Inflammatory macrophage (primary cell): Measurements from ENCODE around the gene LPCAT3.

ENCODE experiments used
- DNase-seq, 2 donors: peaks; one replicate each; pipeline ENCODE4 v3.0.0-alpha.2; 2020 to 2022

LPCAT3 gene

GRCh38 chr12:6936194-6936635 lies 82.1 kb downstream of the LPCAT3 start:
- DNase-seq: peak; percentile 55 to 75

- DNase-seq: peak; percentile 69 to 81
Observed at GRCh38 chr12:6935371-6936193, 82.7 kb downstream of the LPCAT3 start.

GRCh38 chr12:6934110-6934509 lies 84.2 kb downstream of the LPCAT3 start:
- DNase-seq: no peak

GRCh38 chr12:6932766-6933165 lies 85.5 kb downstream of the LPCAT3 start:
- DNase-seq: no peak

GRCh38 chr12:6929466-6930452 lies 88.5 kb downstream of the LPCAT3 start:
- no peak for DNase-seq

GRCh38 chr12:6928703-6929407 lies 89.4 kb downstream of the LPCAT3 start:
- DNase-seq: no peak

GRCh38 chr12:6928022-6928702 lies 90.1 kb downstream of the LPCAT3 start:
- DNase-seq: no peak

- DNase-seq: peak in 1 of 2 donors; percentile 14
Observed at GRCh38 chr12:6927379-6928021, 90.8 kb downstream of the LPCAT3 start, which contains the start of gene ATN1. Gene ATN1 (plus strand): TSS chr12:6927959. CDS start chr12:6934002, 6,043 bp downstream.
